Measurements from ENCODE around the gene CLCF1.

Gene CLCF1

DNA sequence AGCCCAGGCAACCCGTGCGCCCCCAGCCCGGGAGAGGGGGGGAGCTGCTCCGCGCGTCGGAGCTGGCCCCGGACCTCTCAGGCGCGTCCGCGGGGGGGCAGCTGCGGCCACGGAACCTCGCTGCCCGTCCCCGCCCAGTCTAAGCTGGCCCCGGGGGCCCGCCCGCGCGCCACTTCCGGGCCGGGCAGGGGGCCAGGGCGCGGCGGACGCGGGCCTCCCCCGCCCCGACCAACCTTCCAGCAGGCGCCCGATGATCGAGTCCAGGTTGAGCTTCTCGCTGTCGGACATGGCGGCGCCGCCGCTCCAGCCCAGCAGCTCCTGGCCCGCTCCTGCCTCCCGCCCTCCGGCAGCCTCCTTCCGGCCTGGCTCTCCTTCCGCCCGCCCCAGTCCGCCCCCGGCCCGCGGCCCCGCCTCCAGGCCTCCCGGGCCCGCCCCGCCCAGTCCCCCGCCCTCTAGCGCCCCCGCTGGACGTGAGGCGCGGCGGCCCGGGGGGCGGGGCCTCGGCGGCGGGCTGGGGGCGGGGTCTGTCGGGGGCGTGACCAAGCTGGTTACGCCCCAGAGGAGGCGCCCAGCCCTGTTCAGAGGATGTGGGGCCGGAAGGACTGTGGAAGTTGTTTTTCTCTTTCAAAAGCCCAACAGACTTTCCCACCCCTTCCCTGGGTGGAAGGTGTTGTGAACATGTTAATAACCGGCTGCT lies 28.2 kb upstream of the CLCF1 start, which contains the start of gene PPP1CA:
Gene PPP1CA (minus strand): TSS at position 364 of the 697 bp plus-strand sequence. CDS start 76 bp downstream, at position 288.
- DNase-seq (ENCODE audit: low read depth) = no peak
- TF ChIP-seq, protein P1, sequence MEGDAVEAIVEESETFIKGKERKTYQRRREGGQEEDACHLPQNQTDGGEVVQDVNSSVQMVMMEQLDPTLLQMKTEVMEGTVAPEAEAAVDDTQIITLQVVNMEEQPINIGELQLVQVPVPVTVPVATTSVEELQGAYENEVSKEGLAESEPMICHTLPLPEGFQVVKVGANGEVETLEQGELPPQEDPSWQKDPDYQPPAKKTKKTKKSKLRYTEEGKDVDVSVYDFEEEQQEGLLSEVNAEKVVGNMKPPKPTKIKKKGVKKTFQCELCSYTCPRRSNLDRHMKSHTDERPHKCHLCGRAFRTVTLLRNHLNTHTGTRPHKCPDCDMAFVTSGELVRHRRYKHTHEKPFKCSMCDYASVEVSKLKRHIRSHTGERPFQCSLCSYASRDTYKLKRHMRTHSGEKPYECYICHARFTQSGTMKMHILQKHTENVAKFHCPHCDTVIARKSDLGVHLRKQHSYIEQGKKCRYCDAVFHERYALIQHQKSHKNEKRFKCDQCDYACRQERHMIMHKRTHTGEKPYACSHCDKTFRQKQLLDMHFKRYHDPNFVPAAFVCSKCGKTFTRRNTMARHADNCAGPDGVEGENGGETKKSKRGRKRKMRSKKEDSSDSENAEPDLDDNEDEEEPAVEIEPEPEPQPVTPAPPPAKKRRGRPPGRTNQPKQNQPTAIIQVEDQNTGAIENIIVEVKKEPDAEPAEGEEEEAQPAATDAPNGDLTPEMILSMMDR (conservative IDR thresholded peaks at IDR 0.05; ENCODE audit: low read depth, low read length) = no peak
- H3K4me3 ChIP-seq (ENCODE audit: low read length) = peak within 1 kb of the TSS; percentile 85

DNA sequence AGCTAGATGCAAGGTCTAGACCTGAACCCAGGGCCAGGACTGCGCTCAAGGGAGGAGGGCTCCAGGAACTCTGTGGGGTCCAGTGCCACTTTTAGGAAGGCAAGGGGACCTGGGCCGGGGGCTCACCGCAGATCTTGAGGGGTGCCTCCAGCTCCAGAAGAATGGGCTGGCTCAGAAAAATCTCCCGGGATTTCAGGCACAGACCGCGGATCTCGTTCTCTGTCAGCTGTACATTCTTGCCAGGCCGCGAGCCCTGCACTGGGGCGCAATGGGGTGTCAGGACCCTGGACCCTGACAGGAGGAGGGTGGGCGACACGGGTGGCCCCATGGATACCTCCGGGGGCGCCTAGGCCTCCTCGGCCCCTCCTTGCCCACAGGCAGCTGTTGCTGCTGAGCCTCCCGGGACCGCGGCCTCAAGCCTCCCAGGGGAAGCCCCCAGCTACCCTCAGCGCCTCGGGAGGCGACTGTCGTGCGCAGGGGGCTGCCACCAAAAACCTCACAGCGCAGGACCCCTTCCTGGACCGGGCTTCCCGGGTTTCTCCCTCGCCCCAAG lies 27.6 kb upstream of the CLCF1 start:
- TF ChIP-seq, protein P1 (conservative IDR thresholded peaks at IDR 0.05; ENCODE audit: low read depth, low read length) = no peak
- DNase-seq (ENCODE audit: low read depth) = no peak
- peak overlapping the region; percentile 85 for H3K4me3 ChIP-seq (ENCODE audit: low read length)

DNA sequence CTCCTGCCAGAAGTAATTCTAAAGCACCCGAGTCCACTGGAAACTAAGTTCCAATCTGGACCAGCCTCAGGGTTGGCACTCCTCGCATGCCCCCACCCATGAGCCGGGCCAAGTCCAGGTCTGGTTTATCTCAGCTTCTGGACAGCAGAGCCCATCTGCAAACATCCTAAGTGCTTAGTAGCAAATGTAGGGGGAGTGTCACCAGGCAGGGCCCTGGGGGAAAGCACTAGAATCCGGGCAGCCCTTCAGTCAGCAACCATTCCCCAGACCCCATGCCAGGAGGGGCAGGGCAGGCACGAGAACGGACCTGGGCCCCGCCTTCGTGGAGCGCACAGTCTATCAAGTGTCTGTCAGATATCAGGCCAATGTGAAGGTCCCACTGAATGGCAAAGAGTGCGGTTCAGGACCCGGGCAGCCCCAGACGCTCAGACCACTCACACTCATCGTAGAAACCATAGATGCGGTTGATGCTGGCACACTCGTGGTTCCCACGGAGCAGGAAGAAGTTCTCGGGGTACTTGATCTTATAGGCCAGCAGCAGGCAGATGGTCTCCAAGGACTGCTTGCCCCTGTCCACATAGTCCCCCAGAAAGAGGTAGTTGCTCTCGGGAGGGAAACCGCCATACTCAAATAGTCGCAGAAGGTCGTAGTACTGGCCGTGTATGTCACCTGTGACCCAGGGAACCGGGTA lies 27.0 kb upstream of the CLCF1 start:
- no peak for DNase-seq (ENCODE audit: low read depth)
- H3K4me3 ChIP-seq (ENCODE audit: low read length) = peak overlapping the region; percentile 85
- TF ChIP-seq, protein P1 (conservative IDR thresholded peaks at IDR 0.05; ENCODE audit: low read depth, low read length) = no peak

DNA sequence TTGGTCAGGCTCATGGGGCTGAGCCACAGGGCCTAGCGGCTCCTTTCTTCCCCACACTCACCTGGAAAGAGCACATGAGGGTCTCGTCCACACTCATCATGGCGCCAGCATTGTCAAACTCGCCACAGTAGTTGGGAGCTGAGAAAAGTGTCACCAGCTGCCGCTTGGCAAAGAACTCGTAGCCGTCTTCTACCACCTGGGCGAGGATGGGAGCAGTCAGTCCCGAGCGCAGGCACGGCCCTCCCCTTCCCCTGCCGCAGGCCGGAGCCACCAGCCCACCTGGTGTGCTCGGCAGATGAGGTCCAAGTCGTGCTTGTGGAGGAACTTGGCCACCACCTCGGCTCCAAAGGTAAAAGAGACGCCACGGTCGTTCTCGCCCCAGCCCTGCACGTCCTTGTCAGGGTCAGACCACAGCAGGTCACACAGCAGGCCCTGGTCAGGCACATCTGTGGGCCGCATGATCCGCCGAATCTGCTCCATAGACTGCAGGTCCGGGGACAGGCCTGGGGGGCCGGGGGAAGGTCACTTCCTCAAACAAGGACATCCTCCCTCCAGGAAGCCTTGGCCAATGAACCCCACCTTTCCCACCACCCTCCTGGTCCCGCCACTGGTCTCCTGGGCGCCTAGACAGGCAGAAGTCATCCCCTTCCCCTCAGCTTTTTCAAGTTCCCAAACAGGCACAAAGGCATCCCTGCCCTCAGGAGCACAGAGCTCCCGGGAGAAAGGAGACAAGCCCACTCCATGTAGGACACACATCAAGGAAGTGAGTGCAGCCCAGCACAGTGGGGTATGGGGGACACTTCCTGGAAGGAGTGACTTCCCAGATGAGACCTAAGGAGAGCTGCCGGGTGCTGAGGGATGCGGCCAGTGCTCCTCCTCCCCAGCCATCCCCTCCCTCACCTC lies 25.5 kb upstream of the CLCF1 start:
- DNase-seq (ENCODE audit: low read depth) = no peak
- no peak overlapping the region for H3K4me3 ChIP-seq (ENCODE audit: low read length)
- TF ChIP-seq, protein P1 (conservative IDR thresholded peaks at IDR 0.05; ENCODE audit: low read depth, low read length) = no peak

DNA sequence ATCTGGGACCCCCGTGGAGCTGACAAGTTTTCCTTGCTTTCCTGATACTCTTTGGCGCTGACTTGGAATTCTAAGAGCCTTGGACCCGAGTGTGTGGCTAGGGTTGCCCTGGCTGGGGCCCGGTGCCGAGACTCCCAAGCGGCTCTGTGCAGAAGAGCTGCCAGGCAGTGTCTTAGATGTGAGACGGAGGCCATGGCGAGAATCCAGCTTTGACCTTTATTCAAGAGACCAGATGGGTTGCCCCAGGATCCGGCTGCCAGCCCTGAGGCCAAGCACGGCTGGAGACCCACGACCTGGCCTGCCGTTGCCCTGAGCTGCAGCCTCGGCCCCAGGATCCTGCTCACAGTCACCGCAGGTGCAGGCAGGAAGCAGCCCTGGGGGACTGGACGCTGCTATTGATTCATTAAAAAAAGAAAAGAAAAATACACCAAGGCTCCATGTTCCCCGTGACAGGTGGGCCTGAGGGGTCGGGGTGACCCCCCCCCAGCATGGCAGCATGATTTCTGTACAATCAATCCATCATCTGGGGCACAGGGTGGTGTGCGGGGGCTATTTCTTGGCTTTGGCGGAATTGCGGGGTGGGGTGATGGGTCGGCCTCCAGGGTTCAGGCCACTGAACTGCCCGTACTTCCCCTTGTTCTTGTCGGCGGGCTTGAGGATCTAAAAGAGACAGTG lies 24.7 kb upstream of the CLCF1 start:
- DNase-seq (ENCODE audit: low read depth) = no peak
- TF ChIP-seq, protein P1 (conservative IDR thresholded peaks at IDR 0.05; ENCODE audit: low read depth, low read length) = no peak
- no peak overlapping the region for H3K4me3 ChIP-seq (ENCODE audit: low read length)

DNA sequence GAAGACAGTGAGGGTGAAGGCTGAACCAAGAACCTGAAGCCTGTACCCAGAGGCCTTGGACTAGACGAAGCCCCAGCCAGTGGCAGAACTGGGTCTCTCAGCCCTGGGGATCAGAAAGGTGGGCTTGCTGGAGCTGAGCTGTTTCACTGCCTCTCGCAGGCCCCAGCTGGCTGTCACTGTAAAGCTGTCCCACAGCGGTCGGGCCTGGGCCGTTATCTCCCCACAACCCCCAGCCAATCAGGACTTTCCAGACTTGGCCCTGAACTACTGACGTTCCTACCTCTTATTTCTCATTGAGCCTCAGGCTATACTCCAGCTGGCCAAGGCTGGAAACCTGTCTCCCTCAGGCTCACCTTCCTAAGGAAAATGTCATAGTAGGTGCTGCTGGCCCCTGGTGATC lies 24.1 kb upstream of the CLCF1 start:
- TF ChIP-seq, protein P1 (conservative IDR thresholded peaks at IDR 0.05; ENCODE audit: low read depth, low read length) = no peak
- no peak overlapping the region for H3K4me3 ChIP-seq (ENCODE audit: low read length)
- no peak for DNase-seq (ENCODE audit: low read depth)
